Right lobe of liver (tissue), 6 donors: ENCODE measurements around the gene AMZ2. TPM values are rescaled to one million over a fixed set of nuclear protein-coding genes. Genes with fewer than 3 reads are reported as not detected.
"Not testable (repeated sequence)": the region's sequence is repeated elsewhere in the genome, so short reads cannot be mapped to it uniquely, and the experiment has no call there.

Source experiments
- ATAC-seq, 4 donors: fragments of 200-7000 bp; cut with Tn5 transposase; one replicate each; pipeline ENCODE4 v1.9.1; 2020; ENCODE audit warnings: mild to moderate bottlenecking in 4 of 4, moderate library complexity in 4 of 4
- DNase-seq, 3 donors: peaks; one replicate each; pipeline ENCODE4 v3.0.0-alpha.2; 2020
- H3K27ac ChIP-seq, 3 donors: fragments of 200-600 bp; one replicate each; pipeline ENCODE4 v1.8.0; 2022
- H3K27me3 ChIP-seq, 2 donors: fragments of 200-600 bp; one replicate each; pipeline ENCODE4 v1.8.0; 2022
- H3K36me3 ChIP-seq, 4 donors: fragments of 200-600 bp; sonication (generic) in 1 of 4; one replicate each; pipeline versions ENCODE4 v1.5.1 to v1.8.0; 2017 to 2022; ENCODE audit warnings: control low read depth in 1 of 4
- H3K4me1 ChIP-seq, 4 donors: fragments of 200-600 bp; sonication (generic) in 1 of 4; one replicate each; pipeline versions ENCODE4 v1.5.1 to v1.8.0; 2017 to 2022; ENCODE audit warnings: control low read depth in 1 of 4
- H3K4me3 ChIP-seq, 3 donors: fragments of 200-600 bp; one replicate each; pipeline ENCODE4 v1.8.0; 2022
- H3K9me3 ChIP-seq, 4 donors: fragments of 200-600 bp; sonication (generic) in 1 of 4; one replicate each; pipeline versions ENCODE4 v1.5.1 to v1.8.0; 2017 to 2022; ENCODE audit warnings: control low read depth in 1 of 4
- POLR2A ChIP-seq: fragments of 450-650 bp; IDR thresholded peaks from one replicate; pipeline ENCODE4 v1.6.1; 2017; ENCODE audit warnings: antibody characterized with exemption, mild to moderate bottlenecking
- WGBS: methylation state at CpG from one replicate; pipeline ENCODE4 v1.1.6; 2018; ENCODE audit warnings: low coverage, low lambda C conversion rate; ENCODE audit not compliant: insufficient coverage; ENCODE audit errors: missing lambda C conversion rate; 5-methylcytosine and 5-hydroxymethylcytosine counted together
- intact Hi-C, 2 donors: fragments of 100-400 bp; cut with DNase I; formaldehyde crosslinking; loops; one replicate each; pipeline versions ENCODE4 v1.11.2 to v1.14.1; 2022
- total RNA-seq, 6 experiments: library from RNA; depleted of rRNA in 2 of 6; stranded (reverse); fragments of >200 nt in 2 of 6; fragmentation: NEBNext Ultra II Directional in 3 of 6; extraction: Animal tissue kit (Norgen Biotek cat#: 25700) in 3 of 6; gene quantifications; one replicate each; pipeline versions ENCODE4 v1.1.0 to v1.2.4, GENCODE V29; 2016 to 2023
- TF ChIP-seq, protein P1 (sequence below), 4 donors: fragments of 200-600 bp in 3 of 4; fragments of 450-650 bp in 1 of 4; IDR thresholded peaks; one replicate each; pipeline versions ENCODE4 v1.5.1 to v1.8.0; 2016 to 2022; ENCODE audit warnings: antibody characterized with exemption in 4 of 4, mild to moderate bottlenecking in 2 of 4
- donor health status: DM: no; HTN: yes; CAD: no.
- donor health status: DM: no; HTN: no; CAD: no.
- donor health status: DM: no; HTN: no; CAD: no.
- donor health status: DM: no; HTN: yes; CAD: no.
- donor health status: DM: no; HTN: yes; CAD: no.

AMZ2 gene
- total RNA-seq, 6 experiments from 2014 or later, result 15.3 to 31.2 (median 18.2) TPM

GRCh38 chr17:68273722-68274121, 25.9 kb downstream of the AMZ2 start:
- no peak overlapping the region for H3K27ac ChIP-seq
- DNase-seq (no peak), ATAC-seq (no peak)
- TF ChIP-seq POLR2A, result no peak
- TF ChIP-seq, protein P1, sequence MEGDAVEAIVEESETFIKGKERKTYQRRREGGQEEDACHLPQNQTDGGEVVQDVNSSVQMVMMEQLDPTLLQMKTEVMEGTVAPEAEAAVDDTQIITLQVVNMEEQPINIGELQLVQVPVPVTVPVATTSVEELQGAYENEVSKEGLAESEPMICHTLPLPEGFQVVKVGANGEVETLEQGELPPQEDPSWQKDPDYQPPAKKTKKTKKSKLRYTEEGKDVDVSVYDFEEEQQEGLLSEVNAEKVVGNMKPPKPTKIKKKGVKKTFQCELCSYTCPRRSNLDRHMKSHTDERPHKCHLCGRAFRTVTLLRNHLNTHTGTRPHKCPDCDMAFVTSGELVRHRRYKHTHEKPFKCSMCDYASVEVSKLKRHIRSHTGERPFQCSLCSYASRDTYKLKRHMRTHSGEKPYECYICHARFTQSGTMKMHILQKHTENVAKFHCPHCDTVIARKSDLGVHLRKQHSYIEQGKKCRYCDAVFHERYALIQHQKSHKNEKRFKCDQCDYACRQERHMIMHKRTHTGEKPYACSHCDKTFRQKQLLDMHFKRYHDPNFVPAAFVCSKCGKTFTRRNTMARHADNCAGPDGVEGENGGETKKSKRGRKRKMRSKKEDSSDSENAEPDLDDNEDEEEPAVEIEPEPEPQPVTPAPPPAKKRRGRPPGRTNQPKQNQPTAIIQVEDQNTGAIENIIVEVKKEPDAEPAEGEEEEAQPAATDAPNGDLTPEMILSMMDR (IDR thresholded peaks at IDR 0.05), result no peak
- no peaks in the 10 kb centered on the region for H3K9me3 ChIP-seq
- H3K4me3 ChIP-seq, result no peak overlapping the region
- H3K27me3 ChIP-seq, result no peaks in the 10 kb centered on the region
- no peaks in the 10 kb centered on the region for H3K36me3 ChIP-seq
- H3K4me1 ChIP-seq, result no peaks in the 10 kb centered on the region
- intact Hi-C loops, result no loop called here
- WGBS, result 80% methylated on average over 8 of the region's 11 CpGs

GRCh38 chr17:68276339-68276738, 28.5 kb downstream of the AMZ2 start:
- ATAC-seq, DNase-seq, H3K27ac ChIP-seq, H3K4me3 ChIP-seq, H3K36me3 ChIP-seq, intact Hi-C loops, H3K9me3 ChIP-seq, H3K4me1 ChIP-seq, H3K27me3 ChIP-seq: not testable (repeated sequence)
- WGBS, result 93% methylated on average over 3 of the region's 3 CpGs

- Histone ChIP-seq H3K4me1 (no peaks in the 10 kb centered on the region), H3K9me3 (no peaks in the 10 kb centered on the region), H3K4me3 (no peak overlapping the region), H3K27ac (no peak overlapping the region), H3K36me3 (no peaks in the 10 kb centered on the region), H3K27me3 (no peaks in the 10 kb centered on the region)
- 93% methylated on average over 5 of the region's 5 CpGs for WGBS
- no peak for ATAC-seq
- no peak for DNase-seq
- TF ChIP-seq, protein P1 (IDR thresholded peaks at IDR 0.05), result no peak
- no peak for TF ChIP-seq POLR2A
- intact Hi-C loops, result no loop called here
These were observed 30.0 kb downstream of the AMZ2 start for GRCh38 chr17:68277807-68278206.

GRCh38 chr17:68281965-68282364, 34.1 kb downstream of the AMZ2 start:
- H3K36me3 ChIP-seq, H3K27me3 ChIP-seq, H3K9me3 ChIP-seq, ATAC-seq, H3K4me3 ChIP-seq, intact Hi-C loops, H3K27ac ChIP-seq, DNase-seq, H3K4me1 ChIP-seq: not testable (repeated sequence)
- WGBS, result 59% methylated on average over 4 of the region's 6 CpGs

DNA sequence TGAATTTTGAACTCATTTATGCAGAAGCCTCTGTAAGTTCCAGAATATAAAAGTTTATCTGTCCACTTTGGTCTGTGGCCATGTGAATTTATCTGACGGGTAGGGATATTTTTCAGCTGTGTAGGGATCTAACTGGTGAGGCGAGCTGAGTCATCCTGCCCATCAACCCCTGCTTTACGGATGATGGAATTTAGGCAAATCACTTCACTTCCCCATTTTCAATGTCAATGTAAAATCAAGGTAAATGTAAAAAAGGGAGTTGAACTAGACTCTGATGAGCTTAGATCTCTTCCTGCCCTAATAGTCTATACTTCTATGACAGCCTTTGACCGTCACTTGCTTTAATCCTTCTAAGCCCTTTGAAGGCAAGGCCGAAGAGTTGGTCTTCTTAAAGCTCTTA, 40.5 kb downstream of the AMZ2 start:
- no peak overlapping the region for H3K4me3 ChIP-seq
- no peaks in the 10 kb centered on the region for H3K36me3 ChIP-seq
- ATAC-seq (no peak), DNase-seq (no peak)
- H3K27me3 ChIP-seq, result peaks cover 0 to 7% of the 10 kb centered on the region in 2 donors
- peaks cover 0 to 16% (median 2%) of the 10 kb centered on the region in 4 donors for H3K4me1 ChIP-seq
- no peaks in the 10 kb centered on the region for H3K9me3 ChIP-seq
- WGBS, result 90% methylated on average over 5 of the region's 5 CpGs
- intact Hi-C loops, result no loop called here
- TF ChIP-seq POLR2A, result no peak
- TF ChIP-seq, protein P1 (IDR thresholded peaks at IDR 0.05), result no peak
- H3K27ac ChIP-seq, result peak overlapping the region in 1 of 3 donors; percentile 33

- no peak overlapping the region for H3K4me3 ChIP-seq
- ATAC-seq, result no peak
These were observed 41.0 kb downstream of the AMZ2 start for GRCh38 chr17:68288804-68289203.

More at GRCh38 chr17:68288804-68289203, 41.0 kb downstream of the AMZ2 start:
- Histone ChIP-seq H3K27ac (peak overlapping the region in 2 of 3 donors; percentile 33 to 76), H3K4me1 (peaks cover 0 to 16% (median 2%) of the 10 kb centered on the region in 4 donors), H3K27me3 (peaks cover 0 to 7% of the 10 kb centered on the region in 2 donors), H3K9me3 (no peaks in the 10 kb centered on the region), H3K36me3 (no peaks in the 10 kb centered on the region)
- TF ChIP-seq, protein P1 (IDR thresholded peaks at IDR 0.05), result no peak
- TF ChIP-seq POLR2A, result no peak
- WGBS, result 78% methylated on average over 7 of the region's 7 CpGs
- intact Hi-C loops, result no loop called here
- no peak for DNase-seq
